B cell (primary cell): ENCODE data around the gene COLGALT1. TPM values are rescaled to one million over a fixed set of nuclear protein-coding genes. Genes with fewer than 3 reads are reported as not detected.
A peak's percentile ranks its signal among the peaks of the same experiment; 100 is the strongest.

Source experiments
- ATAC-seq: fragments of 200-7000 bp; cut with Tn5 transposase; one replicate; pipeline ENCODE4 v1.10.0; 2021; ENCODE audit warnings: low read depth, mild to moderate bottlenecking, moderate number of reproducible peaks, moderate library complexity
- CTCF ChIA-PET: fragments of 350-600 bp; sonication (Branson Sonifier 250); formaldehyde crosslinking; loops from one replicate; lab custom pipeline; 2021; ENCODE audit warnings: antibody characterized with exemption, inconsistent platforms; lab: Charles Lee
- POLR2A ChIA-PET: fragments of 350-600 bp; sonication (Branson Sonifier 250); formaldehyde crosslinking; loops from one replicate; lab custom pipeline; 2021; ENCODE audit warnings: antibody characterized with exemption; lab: Charles Lee
- DNase-seq: peaks from one replicate; pipeline ENCODE4 v3.0.0; 2013
- H2AFZ ChIP-seq: 2 replicates; pipeline ENCODE4 v1.6.1; 2012; ENCODE audit warnings: mild to moderate bottlenecking, low read depth, low read length; ENCODE audit not compliant: insufficient read depth, poor library complexity, severe bottlenecking
- H3K27ac ChIP-seq, 2 donors: 1 replicate in 1 of 2; 2 replicates in 1 of 2; pipeline ENCODE4 v1.5.1; 2012 to 2013; ENCODE audit warnings: low read length in 2 of 2, mild to moderate bottlenecking in 2 of 2, moderate library complexity in 1 of 2
- H3K27me3 ChIP-seq, 4 experiments: fragments of 200-600 bp in 1 of 4; sonication (generic) in 1 of 4; replicated peaks in 1 of 4; 1 replicate in 2 of 4; 2 replicates in 2 of 4; pipeline versions ENCODE4 v1.6.1 to v1.7.0; 2013 to 2016; ENCODE audit warnings: low read length in 3 of 4, mild to moderate bottlenecking in 2 of 4, mixed read lengths in 1 of 4, moderate library complexity in 1 of 4; ENCODE audit not compliant: insufficient read depth in 4 of 4, control insufficient read depth in 3 of 4; ENCODE audit errors: control extremely low read depth in 1 of 4
- H3K36me3 ChIP-seq, 2 experiments: replicated peaks in 1 of 2; 1 replicate in 1 of 2; 2 replicates in 1 of 2; pipeline versions ENCODE4 v1.6.1 to v1.7.1; 2013; ENCODE audit warnings: low read length in 1 of 2; ENCODE audit not compliant: insufficient read depth in 2 of 2, control insufficient read depth in 1 of 2; ENCODE audit errors: control extremely low read depth in 1 of 2, extremely low read depth in 1 of 2
- H3K4me1 ChIP-seq, 2 donors: fragments of 200-600 bp in 1 of 2; sonication (generic) in 1 of 2; 1 replicate in 1 of 2; 2 replicates in 1 of 2; pipeline versions ENCODE4 v1.5.1 to v1.6.1; 2013 to 2017; ENCODE audit warnings: low read length in 2 of 2; ENCODE audit not compliant: control insufficient read depth in 2 of 2, insufficient read depth in 2 of 2
- H3K4me2 ChIP-seq: replicated peaks from 2 replicates; pipeline ENCODE3; 2012; ENCODE audit warnings: mild to moderate bottlenecking, low read depth, low read length; ENCODE audit not compliant: poor library complexity, severe bottlenecking
- H3K4me3 ChIP-seq, 5 experiments: fragments of 200-600 bp in 1 of 5; sonication (generic) in 1 of 5; 1 replicate in 3 of 5; 2 replicates in 2 of 5; pipeline versions ENCODE4 v1.5.1 to v1.7.0; 2011 to 2016; ENCODE audit warnings: low read length in 4 of 5, mild to moderate bottlenecking in 4 of 5, low read depth in 2 of 5, control low read depth in 1 of 5, moderate library complexity in 1 of 5; ENCODE audit not compliant: insufficient read depth in 1 of 5; ENCODE audit errors: control extremely low read depth in 1 of 5, extremely low read depth in 1 of 5
- H3K79me2 ChIP-seq: fragments of 200-600 bp; sonication (generic); one replicate; pipeline ENCODE4 v1.6.0; 2016; ENCODE audit warnings: low read length; ENCODE audit not compliant: control insufficient read depth, insufficient read depth
- H3K9ac ChIP-seq: fragments of 200-600 bp; sonication (generic); 2 replicates; pipeline ENCODE4 v1.6.1; 2017; ENCODE audit warnings: mild to moderate bottlenecking, low read length, moderate library complexity
- H3K9me3 ChIP-seq, 3 donors: one replicate each; pipeline versions ENCODE4 v1.6.1 to v1.7.1; 2013; ENCODE audit warnings: low read length in 2 of 3; ENCODE audit not compliant: control insufficient read depth in 2 of 3, insufficient read depth in 1 of 3; ENCODE audit errors: control extremely low read depth in 1 of 3
- H4K20me1 ChIP-seq: 2 replicates; pipeline ENCODE4 v1.6.0; 2012; ENCODE audit warnings: mild to moderate bottlenecking, low read length; ENCODE audit not compliant: insufficient read depth, control insufficient read depth, poor library complexity, severe bottlenecking
- H3K27ac Mint-ChIP-seq: one replicate; pipeline ENCODE4 v1.8.0; 2021; ENCODE audit warnings: mixed read lengths
- H3K27me3 Mint-ChIP-seq: one replicate; pipeline ENCODE4 v1.8.0; 2021; ENCODE audit warnings: mixed read lengths
- H3K4me1 Mint-ChIP-seq: one replicate; pipeline ENCODE4 v1.8.0; 2021; ENCODE audit warnings: mixed read lengths
- H3K4me3 Mint-ChIP-seq: one replicate; pipeline ENCODE4 v1.8.0; 2021; ENCODE audit warnings: mixed read lengths
- H3K9me3 Mint-ChIP-seq: one replicate; pipeline ENCODE4 v1.8.0; 2022; ENCODE audit warnings: mixed read lengths; ENCODE audit not compliant: insufficient read depth
- EZH2 ChIP-seq: IDR thresholded peaks from 2 replicates; pipeline ENCODE4 v1.6.1; 2012; ENCODE audit warnings: borderline replicate concordance, low read depth, mild to moderate bottlenecking, moderate library complexity, low read length; ENCODE audit not compliant: insufficient read depth, poor library complexity, severe bottlenecking
- WGBS: methylation state at CpG from one replicate; pipeline ENCODE4 v1.1.5; 2013; ENCODE audit warnings: missing lambda C conversion rate; ENCODE audit not compliant: insufficient coverage; 5-methylcytosine and 5-hydroxymethylcytosine counted together
- intact Hi-C: fragments of 100-400 bp; cut with micrococcal nuclease; formaldehyde crosslinking; loops from one replicate; pipeline ENCODE4 v1.10.0; 2022
- polyA plus RNA-seq: library from polyadenylated mRNA; depleted of rRNA; stranded (reverse); fragments of >200 nt; gene quantifications from 2 replicates; pipeline ENCODE4 v1.2.3, GENCODE V29; 2012
- total RNA-seq, 2 donors: library from RNA; stranded (reverse); fragments of 120-200 nt in 1 of 2; gene quantifications; 1 replicate in 1 of 2; 2 replicates in 1 of 2; pipeline versions ENCODE4 v1.2.3 to v1.2.4, GENCODE V29; 2013 to 2022
- TF ChIP-seq, protein P1 (sequence below): fragments of 200-600 bp; IDR thresholded peaks from one replicate; pipeline ENCODE4 v1.8.0; 2022; ENCODE audit warnings: antibody characterized with exemption, mild to moderate bottlenecking

The COLGALT1 gene
- total and polyA plus RNA-seq, 2 donors (not counting 1 experiment from before 2014, with no cell fraction given): 108 to 126 TPM

- 19% methylated on average over 17 of the region's 18 CpGs for WGBS
- peaks cover 0 to 28% (median 0%) of the 10 kb centered on the region in 3 donors for H3K9me3 ChIP-seq
- no peaks in the 10 kb centered on the region for H3K36me3 ChIP-seq
- peaks cover 11 to 12% of the 10 kb centered on the region in 2 donors for H3K4me1 ChIP-seq
- H3K27ac ChIP-seq: no peak overlapping the region
- H3K4me1 Mint-ChIP-seq: peaks cover 21% of the 10 kb centered on the region
- no peaks in the 10 kb centered on the region for H3K9me3 Mint-ChIP-seq
- H3K4me3 Mint-ChIP-seq: peak overlapping the region; percentile 85
- peak overlapping the region in 4 of 5 experiments; percentile 33 to 60 (median 46) for H3K4me3 ChIP-seq
- H3K27ac Mint-ChIP-seq: peak overlapping the region; percentile 72
- peak overlapping the region; percentile 69 for H2AFZ ChIP-seq
- H3K4me2 ChIP-seq: peak overlapping the region; percentile 86
- intact Hi-C loops: loop anchor here (1.0 to 10.0 kb wide), 3 partner anchors 137 to 249 kb away; partner anchors contain the start of gene FCHO1
- H3K27me3 ChIP-seq: peaks cover 0 to 31% (median 8%) of the 10 kb centered on the region in 4 experiments
- CTCF ChIA-PET: interaction anchor here (0.8 to 3.0 kb wide), 12 partner anchors 22 to 253 kb away, joined by 3 to 15 read pairs (median 4); partner anchors contain the start of gene RPL18A
- peak overlapping the region; percentile 54 for H3K9ac ChIP-seq
- POLR2A ChIA-PET: interaction anchor here (1.0 to 1.3 kb wide), 3 partner anchors 15 to 148 kb away, joined by 3 read pairs; no protein-coding TSS in a partner anchor
- DNase-seq: no peak
- H3K27me3 Mint-ChIP-seq: peaks cover 26% of the 10 kb centered on the region
- H3K79me2 ChIP-seq: no peaks in the 10 kb centered on the region
- no peaks in the 10 kb centered on the region for H4K20me1 ChIP-seq
- TF ChIP-seq EZH2: no peak
- TF ChIP-seq, protein P1, sequence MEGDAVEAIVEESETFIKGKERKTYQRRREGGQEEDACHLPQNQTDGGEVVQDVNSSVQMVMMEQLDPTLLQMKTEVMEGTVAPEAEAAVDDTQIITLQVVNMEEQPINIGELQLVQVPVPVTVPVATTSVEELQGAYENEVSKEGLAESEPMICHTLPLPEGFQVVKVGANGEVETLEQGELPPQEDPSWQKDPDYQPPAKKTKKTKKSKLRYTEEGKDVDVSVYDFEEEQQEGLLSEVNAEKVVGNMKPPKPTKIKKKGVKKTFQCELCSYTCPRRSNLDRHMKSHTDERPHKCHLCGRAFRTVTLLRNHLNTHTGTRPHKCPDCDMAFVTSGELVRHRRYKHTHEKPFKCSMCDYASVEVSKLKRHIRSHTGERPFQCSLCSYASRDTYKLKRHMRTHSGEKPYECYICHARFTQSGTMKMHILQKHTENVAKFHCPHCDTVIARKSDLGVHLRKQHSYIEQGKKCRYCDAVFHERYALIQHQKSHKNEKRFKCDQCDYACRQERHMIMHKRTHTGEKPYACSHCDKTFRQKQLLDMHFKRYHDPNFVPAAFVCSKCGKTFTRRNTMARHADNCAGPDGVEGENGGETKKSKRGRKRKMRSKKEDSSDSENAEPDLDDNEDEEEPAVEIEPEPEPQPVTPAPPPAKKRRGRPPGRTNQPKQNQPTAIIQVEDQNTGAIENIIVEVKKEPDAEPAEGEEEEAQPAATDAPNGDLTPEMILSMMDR: no peak
- ATAC-seq: peak; percentile 34
Observed at GRCh38 chr19:17606590-17607185, 51.2 kb downstream of the COLGALT1 start.

DNA sequence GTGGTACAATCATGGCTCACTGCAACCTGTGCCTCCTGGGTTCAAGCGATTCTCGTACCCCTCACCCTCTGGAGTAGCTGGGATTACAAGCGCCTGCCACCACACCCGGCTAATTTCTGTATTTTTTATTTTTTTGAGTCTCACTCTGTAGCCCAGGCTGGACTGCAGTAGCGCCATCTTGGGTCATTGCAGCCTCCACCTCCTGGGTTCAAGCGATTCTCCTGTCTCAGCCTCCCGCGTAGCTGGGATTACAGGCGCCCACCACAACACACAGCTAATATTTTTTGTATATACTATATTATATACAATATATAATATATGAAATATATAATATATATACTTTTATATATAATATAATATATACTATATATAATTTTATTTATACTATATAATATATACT, 52.5 kb downstream of the COLGALT1 start:
- Mint-ChIP-seq H3K4me3 (no peak overlapping the region), H3K9me3 (no peaks in the 10 kb centered on the region), H3K27ac (no peak overlapping the region), H3K4me1 (peaks cover 14% of the 10 kb centered on the region), H3K27me3 (peaks cover 18% of the 10 kb centered on the region)
- peaks cover 11 to 12% of the 10 kb centered on the region in 2 donors for H3K4me1 ChIP-seq
- ChIA-PET CTCF (interaction anchor here (0.5 to 1.1 kb wide), 3 partner anchors 14 to 252 kb away, joined by 3 to 5 read pairs (median 3); partner anchors contain the start of gene RPL18A), POLR2A (no interaction called here)
- peaks cover 0 to 31% (median 0%) of the 10 kb centered on the region in 3 donors for H3K9me3 ChIP-seq
- intact Hi-C loops: loop anchor here (10.0 kb wide), 1 partner anchor 147 kb away; the partner anchor contains the start of gene FCHO1
- H3K36me3 ChIP-seq: no peaks in the 10 kb centered on the region
- WGBS: 100% methylated on average over 4 of the region's 9 CpGs
- no peak overlapping the region for H3K9ac ChIP-seq
- no peak overlapping the region for H2AFZ ChIP-seq
- no peak overlapping the region for H3K4me2 ChIP-seq
- ATAC-seq (no peak), DNase-seq (no peak)
- no peaks in the 10 kb centered on the region for H3K79me2 ChIP-seq
- H3K27me3 ChIP-seq: peaks cover 0 to 20% (median 5%) of the 10 kb centered on the region in 4 experiments
- no peak overlapping the region for H3K27ac ChIP-seq
- TF ChIP-seq, protein P1: no peak
- TF ChIP-seq EZH2: no peak
- H4K20me1 ChIP-seq: no peaks in the 10 kb centered on the region
- no peak overlapping the region for H3K4me3 ChIP-seq
